ENCODE measurements around the gene ARHGDIG.

DNA sequence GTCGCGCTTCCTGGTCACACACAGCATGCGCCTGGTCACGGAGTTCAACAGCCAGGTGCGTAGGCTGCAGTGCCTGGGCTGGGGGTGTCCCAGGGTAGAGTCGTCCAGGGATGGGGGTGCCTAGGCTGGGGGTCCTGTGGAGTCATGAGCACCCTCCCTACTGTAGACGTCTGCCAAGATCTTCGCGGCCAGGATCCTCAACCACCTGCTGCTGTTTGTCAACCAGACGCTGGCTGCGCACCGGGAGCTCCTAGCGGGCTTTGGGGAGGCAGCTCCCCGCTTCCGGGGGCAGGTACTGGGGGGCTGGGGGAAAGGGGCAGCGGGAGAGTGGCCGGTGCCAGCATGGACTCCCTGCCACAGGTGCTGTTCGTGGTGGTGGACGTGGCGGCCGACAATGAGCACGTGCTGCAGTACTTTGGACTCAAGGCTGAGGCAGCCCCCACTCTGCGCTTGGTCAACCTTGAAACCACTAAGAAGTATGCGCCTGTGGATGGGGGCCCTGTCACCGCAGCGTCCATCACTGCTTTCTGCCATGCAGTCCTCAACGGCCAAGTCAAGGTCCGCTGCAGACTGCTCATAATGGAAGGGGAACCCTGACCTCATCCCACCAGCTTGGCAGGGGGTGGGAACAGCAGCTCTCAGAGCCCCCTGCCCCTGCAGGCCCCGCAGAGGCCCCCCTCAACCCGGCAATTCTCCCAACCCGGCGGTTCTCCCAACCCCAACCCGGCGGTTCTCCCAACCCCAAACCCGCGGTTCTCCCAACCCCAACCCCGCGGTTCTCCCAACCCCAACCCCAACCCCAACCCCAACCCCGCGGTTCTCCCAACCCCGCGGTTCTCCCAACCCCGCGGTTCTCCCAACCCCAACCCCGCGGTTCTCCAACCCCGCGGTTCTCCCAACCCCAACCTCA lies 5.0 kb downstream of the ARHGDIG start:
- TF ChIP-seq, protein P1, sequence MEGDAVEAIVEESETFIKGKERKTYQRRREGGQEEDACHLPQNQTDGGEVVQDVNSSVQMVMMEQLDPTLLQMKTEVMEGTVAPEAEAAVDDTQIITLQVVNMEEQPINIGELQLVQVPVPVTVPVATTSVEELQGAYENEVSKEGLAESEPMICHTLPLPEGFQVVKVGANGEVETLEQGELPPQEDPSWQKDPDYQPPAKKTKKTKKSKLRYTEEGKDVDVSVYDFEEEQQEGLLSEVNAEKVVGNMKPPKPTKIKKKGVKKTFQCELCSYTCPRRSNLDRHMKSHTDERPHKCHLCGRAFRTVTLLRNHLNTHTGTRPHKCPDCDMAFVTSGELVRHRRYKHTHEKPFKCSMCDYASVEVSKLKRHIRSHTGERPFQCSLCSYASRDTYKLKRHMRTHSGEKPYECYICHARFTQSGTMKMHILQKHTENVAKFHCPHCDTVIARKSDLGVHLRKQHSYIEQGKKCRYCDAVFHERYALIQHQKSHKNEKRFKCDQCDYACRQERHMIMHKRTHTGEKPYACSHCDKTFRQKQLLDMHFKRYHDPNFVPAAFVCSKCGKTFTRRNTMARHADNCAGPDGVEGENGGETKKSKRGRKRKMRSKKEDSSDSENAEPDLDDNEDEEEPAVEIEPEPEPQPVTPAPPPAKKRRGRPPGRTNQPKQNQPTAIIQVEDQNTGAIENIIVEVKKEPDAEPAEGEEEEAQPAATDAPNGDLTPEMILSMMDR (IDR thresholded peaks at IDR 0.05; ENCODE audit: low read depth, low read length), result no peak
- no peak for TF ChIP-seq EZH2phosphoT487 (IDR thresholded peaks at IDR 0.05; ENCODE audit: low read depth)

All from OCI-LY3 (cell line).